SU-DHL-6 (cell line): ENCODE data around the gene CEACAM6.

Experiments used
- H2AFZ ChIP-seq: fragments of 200-600 bp; sonication (generic); 2 replicates; pipeline ENCODE4 v1.6.1; 2014; ENCODE audit warnings: low read depth, mild to moderate bottlenecking, moderate library complexity, mixed read lengths, antibody characterized with exemption, low read length; ENCODE audit not compliant: severe bottlenecking
- H3F3A ChIP-seq: fragments of 200-600 bp; shearing (Covaris generic); 2 replicates; pipeline ENCODE4 v1.6.0; 2016; ENCODE audit warnings: antibody characterized with exemption, mild to moderate bottlenecking; ENCODE audit not compliant: insufficient read depth
- H3K27ac ChIP-seq: fragments of 200-600 bp; sonication (generic); 2 replicates; pipeline ENCODE4 v1.5.1; 2016; ENCODE audit warnings: low read depth, mild to moderate bottlenecking, low read length, moderate library complexity, mixed read lengths
- H3K27me3 ChIP-seq: fragments of 200-600 bp; sonication (generic), shearing (Covaris generic); 2 replicates; pipeline ENCODE4 v1.6.0; 2014; ENCODE audit warnings: mild to moderate bottlenecking, low read length
- H3K36me3 ChIP-seq: fragments of 200-600 bp; sonication (generic); 2 replicates; pipeline ENCODE4 v1.6.1; 2014; ENCODE audit warnings: mild to moderate bottlenecking, low read length, mixed read lengths
- H3K4me2 ChIP-seq: fragments of 300-600, 200-600 bp; shearing (Covaris generic), sonication (generic); 2 replicates; pipeline ENCODE4 v1.6.0; 2014; ENCODE audit warnings: low read length, low read depth, mild to moderate bottlenecking; ENCODE audit not compliant: poor library complexity, severe bottlenecking
- H3K4me3 ChIP-seq: fragments of 200-600 bp; sonication (generic); 2 replicates; pipeline ENCODE4 v1.5.1; 2014; ENCODE audit warnings: antibody characterized with exemption, low read length, mild to moderate bottlenecking, mixed read lengths; ENCODE audit not compliant: insufficient read depth, poor library complexity, severe bottlenecking
- H3K79me2 ChIP-seq: fragments of 200-600 bp; sonication (generic); 2 replicates; pipeline ENCODE4 v1.6.1; 2014; ENCODE audit warnings: mild to moderate bottlenecking, low read length, moderate library complexity; ENCODE audit not compliant: insufficient read depth
- H3K9ac ChIP-seq: fragments of 200-600 bp; sonication (generic); 2 replicates; pipeline ENCODE4 v1.7.0; 2014; ENCODE audit warnings: mild to moderate bottlenecking, low read length
- H3K9me2 ChIP-seq: fragments of 200-600 bp; sonication (generic); replicated peaks from 2 replicates; pipeline ENCODE4 v1.6.1; 2014; ENCODE audit warnings: low read length; ENCODE audit not compliant: insufficient read depth
- H3K9me3 ChIP-seq: fragments of 200-600 bp; sonication (generic); 2 replicates; pipeline ENCODE4 v1.6.1; 2014; ENCODE audit warnings: low read length, mixed read lengths; ENCODE audit not compliant: insufficient read depth
- H4K20me1 ChIP-seq: fragments of 200-600 bp; sonication (generic); 2 replicates; pipeline ENCODE4 v1.6.1; 2014; ENCODE audit warnings: low read depth, mild to moderate bottlenecking, antibody characterized with exemption, low read length, moderate library complexity, mixed read lengths
- EZH2phosphoT487 ChIP-seq: fragments of 200-600 bp; sonication (generic), shearing (Covaris generic); conservative IDR thresholded peaks from 2 replicates; pipeline ENCODE4 v1.6.1; 2018; ENCODE audit warnings: mild to moderate bottlenecking, antibody characterized with exemption, low read length, moderate library complexity, mixed read lengths
- TF ChIP-seq, protein P1 (sequence below): fragments of 200-600 bp; sonication (generic); IDR thresholded peaks from one replicate; pipeline ENCODE4 v1.5.1; 2017; ENCODE audit warnings: antibody characterized with exemption, mild to moderate bottlenecking, low read length, moderate library complexity; ENCODE audit not compliant: insufficient read depth, poor library complexity, severe bottlenecking

The CEACAM6 gene

GRCh38 chr19:41807176-41807575, 51.8 kb downstream of the CEACAM6 start:
- H3K27ac ChIP-seq, result no peak overlapping the region
- no peaks in the 10 kb centered on the region for H3K9me3 ChIP-seq
- no peaks in the 10 kb centered on the region for H3K36me3 ChIP-seq
- no peak overlapping the region for H3K4me3 ChIP-seq
- no peaks in the 10 kb centered on the region for H3K9me2 ChIP-seq
- H3K4me2 ChIP-seq, result no peak overlapping the region
- no peak overlapping the region for H3K9ac ChIP-seq
- H3K79me2 ChIP-seq, result no peaks in the 10 kb centered on the region
- H3K27me3 ChIP-seq, result no peaks in the 10 kb centered on the region
- no peaks in the 10 kb centered on the region for H4K20me1 ChIP-seq
- no peaks in the 10 kb centered on the region for H3F3A ChIP-seq
- no peak overlapping the region for H2AFZ ChIP-seq
- TF ChIP-seq, protein P1, sequence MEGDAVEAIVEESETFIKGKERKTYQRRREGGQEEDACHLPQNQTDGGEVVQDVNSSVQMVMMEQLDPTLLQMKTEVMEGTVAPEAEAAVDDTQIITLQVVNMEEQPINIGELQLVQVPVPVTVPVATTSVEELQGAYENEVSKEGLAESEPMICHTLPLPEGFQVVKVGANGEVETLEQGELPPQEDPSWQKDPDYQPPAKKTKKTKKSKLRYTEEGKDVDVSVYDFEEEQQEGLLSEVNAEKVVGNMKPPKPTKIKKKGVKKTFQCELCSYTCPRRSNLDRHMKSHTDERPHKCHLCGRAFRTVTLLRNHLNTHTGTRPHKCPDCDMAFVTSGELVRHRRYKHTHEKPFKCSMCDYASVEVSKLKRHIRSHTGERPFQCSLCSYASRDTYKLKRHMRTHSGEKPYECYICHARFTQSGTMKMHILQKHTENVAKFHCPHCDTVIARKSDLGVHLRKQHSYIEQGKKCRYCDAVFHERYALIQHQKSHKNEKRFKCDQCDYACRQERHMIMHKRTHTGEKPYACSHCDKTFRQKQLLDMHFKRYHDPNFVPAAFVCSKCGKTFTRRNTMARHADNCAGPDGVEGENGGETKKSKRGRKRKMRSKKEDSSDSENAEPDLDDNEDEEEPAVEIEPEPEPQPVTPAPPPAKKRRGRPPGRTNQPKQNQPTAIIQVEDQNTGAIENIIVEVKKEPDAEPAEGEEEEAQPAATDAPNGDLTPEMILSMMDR, result no peak
- no peak for TF ChIP-seq EZH2phosphoT487

- H3K27ac ChIP-seq, result no peak overlapping the region
- H3K4me2 ChIP-seq, result no peak overlapping the region
These were observed 53.6 kb downstream of the CEACAM6 start for GRCh38 chr19:41808663-41809566.

GRCh38 chr19:41810301-41810700, 55.0 kb downstream of the CEACAM6 start:
- no peaks in the 10 kb centered on the region for H3F3A ChIP-seq
- H3K27me3 ChIP-seq, result no peaks in the 10 kb centered on the region
- H3K9ac ChIP-seq, result no peak overlapping the region
- H3K4me3 ChIP-seq, result no peak overlapping the region
- no peaks in the 10 kb centered on the region for H4K20me1 ChIP-seq
- H2AFZ ChIP-seq, result no peak overlapping the region
- H3K4me2 ChIP-seq, result no peak overlapping the region
- H3K9me2 ChIP-seq, result no peaks in the 10 kb centered on the region
- TF ChIP-seq, protein P1, result no peak
- H3K79me2 ChIP-seq, result no peaks in the 10 kb centered on the region
- no peaks in the 10 kb centered on the region for H3K9me3 ChIP-seq
- H3K36me3 ChIP-seq, result no peaks in the 10 kb centered on the region
- H3K27ac ChIP-seq, result no peak overlapping the region

More at GRCh38 chr19:41808663-41809566, 53.6 kb downstream of the CEACAM6 start:
- Histone ChIP-seq H3K9ac (no peak overlapping the region), H3F3A (no peaks in the 10 kb centered on the region), H2AFZ (no peak overlapping the region), H3K9me3 (no peaks in the 10 kb centered on the region), H4K20me1 (no peaks in the 10 kb centered on the region), H3K27me3 (no peaks in the 10 kb centered on the region), H3K4me3 (no peak overlapping the region), H3K79me2 (no peaks in the 10 kb centered on the region), H3K9me2 (no peaks in the 10 kb centered on the region), H3K36me3 (no peaks in the 10 kb centered on the region)
- TF ChIP-seq, protein P1, result no peak
